Measurements from ENCODE around the gene LYG2.
"Not testable (repeated sequence)": the region's sequence is repeated elsewhere in the genome, so short reads cannot be mapped to it uniquely, and the experiment has no call there.

LYG2 gene

GRCh38 chr2:99255491-99256318 is at the start of gene LYG2:
TSS of gene LYG2 (minus strand) at chr2:99255666. CDS start at chr2:99254260, 1,406 bp downstream.
- no peak within 1 kb of the TSS for H3K4me3 ChIP-seq (ENCODE audit: low read depth, low read length)
- TF ChIP-seq CTCF (IDR thresholded peaks at IDR 0.05; ENCODE audit: insufficient read depth, low read depth, low read length, missing control alignments), result no peak
- DNase-seq (ENCODE audit: low read depth), result no peak

GRCh38 chr2:99301097-99301496 is 45.6 kb upstream of the LYG2 start, which contains the start of gene LYG1:
TSS of gene LYG1 (minus strand) at chr2:99301197. CDS start at chr2:99295670, 5,527 bp downstream.
- not testable (repeated sequence) for DNase-seq (ENCODE audit: low read depth); H3K4me3 ChIP-seq (ENCODE audit: low read depth, low read length)

- H3K4me3 ChIP-seq (ENCODE audit: low read depth, low read length), result no peak overlapping the region
- DNase-seq (ENCODE audit: low read depth), result no peak
- TF ChIP-seq CTCF (IDR thresholded peaks at IDR 0.05; ENCODE audit: insufficient read depth, low read depth, low read length, missing control alignments), result no peak
Measured at GRCh38 chr2:99299580-99299979, 44.1 kb upstream of the LYG2 start.

GRCh38 chr2:99297994-99298393 is 42.5 kb upstream of the LYG2 start:
- H3K4me3 ChIP-seq (ENCODE audit: low read depth, low read length), result no peak overlapping the region
- no peak for DNase-seq (ENCODE audit: low read depth)
- TF ChIP-seq CTCF (IDR thresholded peaks at IDR 0.05; ENCODE audit: insufficient read depth, low read depth, low read length, missing control alignments), result no peak

GRCh38 chr2:99285526-99285925 is 30.1 kb upstream of the LYG2 start:
- no peak for TF ChIP-seq CTCF (IDR thresholded peaks at IDR 0.05; ENCODE audit: insufficient read depth, low read depth, low read length, missing control alignments)
- H3K4me3 ChIP-seq (ENCODE audit: low read depth, low read length), result no peak overlapping the region
- DNase-seq (ENCODE audit: low read depth), result no peak

GRCh38 chr2:99279969-99280695 is 24.7 kb upstream of the LYG2 start:
- no peak for DNase-seq (ENCODE audit: low read depth)
- no peak overlapping the region for H3K4me3 ChIP-seq (ENCODE audit: low read depth, low read length)
- TF ChIP-seq CTCF (IDR thresholded peaks at IDR 0.05; ENCODE audit: insufficient read depth, low read depth, low read length, missing control alignments), result no peak

GRCh38 chr2:99278793-99279291 is 23.4 kb upstream of the LYG2 start:
- no peak overlapping the region for H3K4me3 ChIP-seq (ENCODE audit: low read depth, low read length)
- no peak for DNase-seq (ENCODE audit: low read depth)

GRCh38 chr2:99278195-99278765 is 22.8 kb upstream of the LYG2 start:
- DNase-seq (ENCODE audit: low read depth); H3K4me3 ChIP-seq (ENCODE audit: low read depth, low read length): not testable (repeated sequence)

More at GRCh38 chr2:99278793-99279291, 23.4 kb upstream of the LYG2 start:
- no peak for TF ChIP-seq CTCF (IDR thresholded peaks at IDR 0.05; ENCODE audit: insufficient read depth, low read depth, low read length, missing control alignments)
